RPMI7951 (cell line): ENCODE measurements around the gene DNAJB1. TPM values are rescaled to one million over a fixed set of nuclear protein-coding genes. Genes with fewer than 3 reads are reported as not detected.
A peak's percentile ranks its signal among the peaks of the same experiment; 100 is the strongest.

Experiments used
- DNase-seq: peaks from one replicate; pipeline ENCODE4 v3.0.0-alpha.2; 2012; ENCODE audit warnings: low read depth
- total RNA-seq: library from RNA; depleted of rRNA; stranded (reverse); fragments of >200 nt; shearing (Covaris generic); gene quantifications from 2 replicates; pipeline ENCODE4 v1.2.3, GENCODE V29; 2014

Gene DNAJB1
- total RNA-seq, 1 experiment from 2014 or later, result 95.9 TPM

GRCh38 chr19:14496029-14496833 is 22.0 kb downstream of the DNAJB1 start, which contains the start of gene GIPC1:
Gene GIPC1 (minus strand): TSS chr19:14496127. CDS start chr19:14482976, 13,151 bp downstream.
- DNase-seq, result peak; percentile 99

DNA sequence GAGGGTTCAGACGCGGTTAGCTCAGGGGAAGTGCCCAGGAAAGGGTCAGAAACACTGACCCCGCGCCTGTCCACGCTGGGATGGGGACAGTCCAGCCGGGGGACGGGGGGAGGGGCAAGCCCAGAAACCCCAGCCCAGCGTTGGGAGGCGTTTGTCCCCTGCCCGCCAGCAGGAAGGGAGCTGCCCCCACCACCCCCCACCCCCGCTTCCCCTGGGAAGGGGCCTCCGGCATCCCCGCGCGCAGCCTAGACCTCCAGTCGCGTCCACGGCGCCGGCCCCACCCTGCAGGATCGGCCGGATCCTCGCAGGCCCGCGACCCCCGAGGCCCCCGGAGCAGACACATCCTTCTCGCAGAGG is 22.5 kb downstream of the DNAJB1 start:
- DNase-seq, result no peak

GRCh38 chr19:14494910-14495671 is 23.1 kb downstream of the DNAJB1 start:
- no peak for DNase-seq

DNA sequence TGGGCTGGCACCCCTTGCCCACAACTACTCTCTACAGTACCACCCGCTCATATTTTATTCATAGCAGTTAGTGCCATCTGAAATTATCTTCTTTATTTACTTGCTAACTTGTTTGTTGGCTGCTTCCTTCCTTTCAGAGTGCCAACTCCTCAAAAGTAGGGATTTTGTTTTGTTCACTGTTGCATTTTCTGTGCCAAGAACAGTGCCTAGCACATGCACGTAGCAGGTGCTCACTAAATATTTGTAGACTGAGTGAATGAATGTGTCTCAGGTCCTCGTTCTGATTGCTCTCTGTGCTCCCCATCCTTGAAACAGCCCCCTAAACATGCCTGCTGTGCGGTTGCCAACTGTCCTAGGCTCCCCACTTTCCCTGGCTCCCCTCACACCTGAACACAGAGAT is 23.8 kb downstream of the DNAJB1 start:
- no peak for DNase-seq

DNA sequence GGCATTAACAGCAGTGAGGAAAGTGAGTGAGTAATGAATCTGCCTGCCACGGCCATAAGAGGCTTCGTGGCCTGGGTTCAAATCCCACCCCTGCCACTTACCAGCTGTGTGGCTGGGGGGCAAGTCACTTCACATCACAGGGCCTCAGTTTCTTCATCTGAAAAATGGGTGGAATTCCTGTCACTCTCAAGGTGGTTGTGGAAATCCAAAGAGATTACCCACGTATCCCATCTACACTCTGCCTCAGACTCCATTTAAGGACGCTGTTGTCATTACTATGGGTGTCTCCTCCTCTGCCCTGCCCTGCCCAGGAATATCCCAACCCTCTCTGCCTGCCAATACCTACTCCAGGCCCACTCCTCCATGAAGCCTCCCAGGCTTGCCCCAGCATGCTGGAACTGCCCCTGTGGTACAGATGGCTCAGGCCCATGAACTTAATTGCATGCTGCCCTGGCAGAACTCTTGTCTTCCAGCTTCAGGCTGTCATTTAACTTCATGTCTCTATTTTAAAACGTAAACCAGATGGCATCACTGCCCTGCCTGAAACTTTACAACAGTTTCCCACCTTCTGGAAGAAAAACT is 25.4 kb downstream of the DNAJB1 start:
- DNase-seq, result no peak

GRCh38 chr19:14487370-14488125 is 30.6 kb downstream of the DNAJB1 start:
- DNase-seq, result no peak

DNA sequence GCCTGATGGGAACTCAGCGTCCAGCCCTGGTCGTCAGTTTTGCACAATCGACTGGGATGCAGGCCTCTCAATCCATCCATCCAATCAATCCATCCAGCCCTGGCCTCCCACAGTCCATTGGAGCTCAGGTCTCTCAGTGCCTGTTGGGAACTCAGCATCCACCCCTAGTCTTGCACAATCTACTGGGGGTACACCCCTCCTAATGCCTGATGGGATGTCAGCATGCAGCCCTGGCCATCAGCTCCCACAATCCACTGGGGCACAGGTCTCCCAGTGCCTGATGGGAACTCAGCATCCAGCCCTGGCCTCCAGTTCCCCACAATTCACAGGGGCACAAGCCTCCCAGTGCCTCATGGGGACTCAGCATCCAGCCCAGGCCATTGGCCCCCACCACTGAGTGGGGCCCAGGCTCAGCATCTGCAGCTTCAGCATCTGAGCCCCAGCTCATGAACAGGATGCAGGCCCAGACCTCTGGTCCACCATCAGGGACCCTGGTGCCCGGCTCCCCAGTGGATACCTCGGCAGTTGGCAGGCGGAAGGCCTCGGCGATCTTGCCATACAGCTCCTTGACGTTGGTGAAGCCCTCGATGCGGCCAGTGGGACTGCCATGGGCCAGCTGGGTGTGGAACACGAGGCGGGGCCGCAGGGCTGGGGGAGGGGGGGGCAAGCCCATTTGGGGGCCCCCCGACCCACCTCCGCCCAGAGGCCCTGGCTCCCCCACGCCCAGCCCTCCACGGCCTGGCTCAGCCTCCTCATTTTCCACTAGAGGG is 35.8 kb downstream of the DNAJB1 start:
- no peak for DNase-seq

- DNase-seq, result no peak
Measured at GRCh38 chr19:14480700-14481079, 37.5 kb downstream of the DNAJB1 start.

GRCh38 chr19:14479975-14480699 is 38.1 kb downstream of the DNAJB1 start:
- no peak for DNase-seq

GRCh38 chr19:14479309-14479974 is 38.8 kb downstream of the DNAJB1 start:
- DNase-seq, result no peak

GRCh38 chr19:14478113-14478545 is 40.1 kb downstream of the DNAJB1 start:
- DNase-seq, result no peak

- no peak for DNase-seq
Measured at GRCh38 chr19:14477418-14478112, 40.6 kb downstream of the DNAJB1 start.

DNA sequence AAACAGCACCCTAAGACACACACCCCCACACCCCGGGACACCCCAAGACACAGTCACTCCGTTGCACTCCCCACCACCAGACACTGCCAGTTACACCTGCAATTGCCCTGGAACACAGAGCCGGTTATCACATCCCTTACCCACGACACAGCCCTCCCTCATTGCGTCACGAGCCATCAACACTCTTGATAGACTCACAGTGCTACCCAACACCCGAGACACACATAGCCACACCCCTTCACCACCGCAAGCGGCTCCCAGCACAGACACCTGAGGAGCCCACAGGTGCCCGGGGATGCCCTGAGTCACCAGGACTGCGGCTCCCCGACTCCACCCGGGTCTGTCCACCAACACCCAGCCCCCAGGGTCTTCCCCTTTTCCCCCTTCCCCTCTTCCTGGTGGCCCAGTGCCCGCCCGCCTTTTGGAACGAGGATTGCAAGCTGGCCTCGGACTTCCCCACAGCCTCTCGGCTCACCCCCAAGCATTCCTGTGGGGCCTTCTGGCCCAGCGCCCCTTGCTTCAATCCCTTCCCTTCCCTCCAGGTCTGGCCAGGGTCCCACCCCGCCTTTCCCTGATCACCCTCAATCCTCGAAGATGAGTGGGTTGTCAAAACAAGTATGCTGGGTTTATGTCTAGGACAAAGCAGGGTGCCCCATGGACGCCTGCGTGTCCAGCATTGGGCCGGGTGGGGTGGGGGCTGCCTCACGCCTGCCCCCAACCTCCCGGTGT is 41.4 kb downstream of the DNAJB1 start:
- peak; percentile 46 for DNase-seq

DNA sequence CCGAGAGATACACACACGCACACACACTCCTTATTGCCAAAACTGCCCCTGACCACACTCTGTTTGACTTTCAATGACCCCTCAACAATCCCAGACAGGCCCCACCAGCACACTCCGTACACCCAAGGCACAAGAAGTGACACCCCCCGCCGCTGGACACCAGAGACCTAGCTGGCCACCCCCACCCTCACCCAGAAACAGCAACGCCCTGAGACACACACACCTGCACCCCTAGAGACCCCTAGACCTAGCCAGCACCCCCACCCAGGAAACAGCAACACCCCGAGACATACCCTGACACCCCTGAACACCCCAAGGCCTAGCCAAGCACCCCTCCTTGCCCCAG is 41.9 kb downstream of the DNAJB1 start:
- DNase-seq, result no peak

- DNase-seq, result no peak
Measured at GRCh38 chr19:14475251-14476073, 42.7 kb downstream of the DNAJB1 start, which contains the start of gene PTGER1. Gene PTGER1 (minus strand): TSS chr19:14475354. CDS start chr19:14474320, 1,034 bp downstream.

GRCh38 chr19:14474827-14475226 is 43.4 kb downstream of the DNAJB1 start:
- no peak for DNase-seq

DNA sequence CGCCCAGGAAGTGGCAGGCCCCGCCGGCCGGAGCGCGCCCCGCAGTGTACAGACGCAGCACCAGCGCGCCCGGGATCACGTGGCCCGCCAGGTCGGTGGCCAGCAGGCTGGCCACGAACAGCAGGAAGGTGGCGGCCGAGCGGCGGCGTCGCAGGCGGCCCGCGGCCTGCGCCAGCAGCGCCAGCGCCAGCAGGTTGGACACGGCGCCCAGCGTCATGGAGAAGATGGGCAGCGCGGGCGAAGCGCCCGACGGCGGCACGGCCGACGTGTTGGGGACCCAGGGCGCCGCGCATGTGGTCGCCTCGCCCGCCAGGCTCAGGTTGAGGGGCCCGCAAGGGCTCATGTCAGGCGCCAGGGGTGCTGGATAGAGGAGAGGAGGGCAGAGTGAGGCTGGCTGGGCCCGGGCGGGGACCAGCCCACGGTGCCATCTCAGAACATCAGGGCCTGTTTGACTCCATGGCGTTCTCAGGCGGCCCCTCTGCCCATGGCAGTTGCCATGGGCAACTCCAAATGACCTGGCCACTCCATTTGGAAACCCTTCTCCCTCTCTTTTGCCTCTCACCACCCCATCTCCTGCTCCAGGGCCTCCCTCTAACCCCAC is 44.1 kb downstream of the DNAJB1 start:
- DNase-seq, result no peak
